H9 (cell line): Measurements from ENCODE around the gene RHOU. TPM values are rescaled to one million over a fixed set of nuclear protein-coding genes. Genes with fewer than 3 reads are reported as not detected.

Experiments
- DNase-seq: peaks from one replicate; pipeline ENCODE4 v3.0.0-alpha.2; 2017
- H2AFZ ChIP-seq: one replicate; pipeline ENCODE4 v1.6.1; 2013; ENCODE audit warnings: mild to moderate bottlenecking, low read length, control low read depth, moderate library complexity
- H2AK5ac ChIP-seq: 2 replicates; pipeline ENCODE4 v1.6.1; 2013; ENCODE audit warnings: low read length, control low read depth, mixed read lengths; ENCODE audit not compliant: insufficient read length
- H2BK120ac ChIP-seq: one replicate; pipeline ENCODE4 v1.6.1; 2013; ENCODE audit warnings: low read depth, mild to moderate bottlenecking, low read length, control low read depth, inconsistent platforms; ENCODE audit not compliant: poor library complexity, severe bottlenecking
- H2BK12ac ChIP-seq: 2 replicates; pipeline ENCODE4 v1.6.1; 2013; ENCODE audit warnings: low read length, control low read depth, mixed read lengths, low read depth; ENCODE audit not compliant: insufficient read length
- H2BK15ac ChIP-seq: 2 replicates; pipeline ENCODE4 v1.6.1; 2013; ENCODE audit warnings: low read depth, low read length, control low read depth
- H2BK20ac ChIP-seq: one replicate; pipeline ENCODE4 v1.6.1; 2013; ENCODE audit warnings: low read depth, mild to moderate bottlenecking, low read length, control low read depth, inconsistent platforms; ENCODE audit not compliant: poor library complexity, severe bottlenecking
- H2BK5ac ChIP-seq: 2 replicates; pipeline ENCODE4 v1.6.1; 2013; ENCODE audit warnings: low read length, control low read depth, mixed read lengths; ENCODE audit not compliant: insufficient read length
- H3K14ac ChIP-seq: 2 replicates; pipeline ENCODE4 v1.6.1; 2013; ENCODE audit warnings: low read length, control low read depth; ENCODE audit not compliant: insufficient read depth
- H3K18ac ChIP-seq: 2 replicates; pipeline ENCODE4 v1.6.1; 2013; ENCODE audit warnings: low read depth, mild to moderate bottlenecking, mixed read lengths, low read length, control low read depth; ENCODE audit not compliant: insufficient read length
- H3K23ac ChIP-seq: 2 replicates; pipeline ENCODE4 v1.6.1; 2013; ENCODE audit warnings: low read length, control low read depth, mixed read lengths, low read depth; ENCODE audit not compliant: insufficient read length
- H3K23me2 ChIP-seq: 2 replicates; pipeline ENCODE4 v1.6.1; 2013; ENCODE audit warnings: low read depth, mild to moderate bottlenecking, mixed read lengths, low read length, control low read depth; ENCODE audit not compliant: insufficient read length, poor library complexity, severe bottlenecking
- H3K27ac ChIP-seq: 2 replicates; pipeline ENCODE4 v1.5.1; 2013; ENCODE audit warnings: low read length, control low read depth, mixed read lengths, low read depth; ENCODE audit not compliant: insufficient read length
- H3K27me3 ChIP-seq: 2 replicates; pipeline ENCODE4 v1.6.1; 2013; ENCODE audit warnings: low read length, control low read depth, inconsistent platforms; ENCODE audit not compliant: insufficient read depth
- H3K4ac ChIP-seq: 2 replicates; pipeline ENCODE4 v1.6.1; 2013; ENCODE audit warnings: low read depth, mild to moderate bottlenecking, control low read depth, inconsistent platforms, low read length, moderate library complexity
- H3K4me1 ChIP-seq: 2 replicates; pipeline ENCODE4 v1.6.1; 2013; ENCODE audit warnings: low read length, control low read depth, inconsistent platforms; ENCODE audit not compliant: insufficient read depth
- H3K4me2 ChIP-seq: 2 replicates; pipeline ENCODE4 v1.6.1; 2013; ENCODE audit warnings: low read length, control low read depth, mixed read lengths; ENCODE audit not compliant: insufficient read length, insufficient read depth
- H3K56ac ChIP-seq: 2 replicates; pipeline ENCODE4 v1.6.1; 2013; ENCODE audit warnings: low read depth, mild to moderate bottlenecking, mixed read lengths, low read length, control low read depth; ENCODE audit not compliant: insufficient read length
- H3K79me1 ChIP-seq: 2 replicates; pipeline ENCODE4 v1.6.1; 2013; ENCODE audit warnings: low read depth, mild to moderate bottlenecking, moderate library complexity, low read length, control low read depth, inconsistent platforms; ENCODE audit not compliant: insufficient read depth, poor library complexity, severe bottlenecking
- H3K79me2 ChIP-seq: 2 replicates; pipeline ENCODE4 v1.6.1; 2013; ENCODE audit warnings: low read length, control low read depth, inconsistent platforms; ENCODE audit not compliant: insufficient read depth
- H3K9ac ChIP-seq: 2 replicates; pipeline ENCODE4 v1.6.1; 2013; ENCODE audit warnings: low read length, control low read depth, mixed read lengths; ENCODE audit not compliant: insufficient read length; ENCODE audit errors: extremely low read depth
- H3K9me3 ChIP-seq: one replicate; pipeline ENCODE4 v1.6.1; 2013; ENCODE audit warnings: low read depth, low read length, inconsistent platforms; ENCODE audit not compliant: control insufficient read depth
- H3T11ph ChIP-seq: one replicate; pipeline ENCODE4 v1.6.1; 2013; ENCODE audit warnings: mild to moderate bottlenecking, low read length, control low read depth, inconsistent platforms
- H4K20me1 ChIP-seq: one replicate; pipeline ENCODE4 v1.6.1; 2013; ENCODE audit not compliant: control insufficient read depth, insufficient read length, insufficient read depth
- H4K5ac ChIP-seq: 2 replicates; pipeline ENCODE4 v1.6.1; 2013; ENCODE audit warnings: low read depth, mild to moderate bottlenecking, mixed read lengths, low read length, control low read depth; ENCODE audit not compliant: insufficient read length
- H4K8ac ChIP-seq: replicated peaks from 2 replicates; pipeline ENCODE4 v1.6.1; 2013; ENCODE audit warnings: low read length, control low read depth, mixed read lengths, low read depth; ENCODE audit not compliant: insufficient read length
- H4K91ac ChIP-seq: 2 replicates; pipeline ENCODE4 v1.6.1; 2013; ENCODE audit warnings: low read depth, mild to moderate bottlenecking, moderate library complexity, mixed read lengths, low read length, control low read depth; ENCODE audit not compliant: insufficient read length
- H3K27ac Mint-ChIP-seq, 3 experiments: 2 replicates in 2 of 3; 3 replicates in 1 of 3; pipeline ENCODE4 v1.8.0; 2020 to 2021; ENCODE audit warnings: mixed read lengths in 3 of 3, mild to moderate bottlenecking in 1 of 3, moderate library complexity in 1 of 3
- H3K27me3 Mint-ChIP-seq: 2 replicates; pipeline ENCODE4 v1.8.0; 2021; ENCODE audit warnings: low read depth, mild to moderate bottlenecking, moderate library complexity, mixed read lengths
- H3K36me3 Mint-ChIP-seq, 3 experiments: 2 replicates in 2 of 3; 3 replicates in 1 of 3; pipeline ENCODE4 v1.8.0; 2020 to 2021; ENCODE audit warnings: low read depth in 3 of 3, mixed read lengths in 3 of 3; ENCODE audit not compliant: insufficient read depth in 1 of 3
- H3K4me1 Mint-ChIP-seq, 2 experiments: 2 replicates each; pipeline ENCODE4 v1.8.0; 2020; ENCODE audit warnings: mixed read lengths in 2 of 2
- H3K4me3 Mint-ChIP-seq, 2 experiments: 2 replicates in 1 of 2; 3 replicates in 1 of 2; pipeline ENCODE4 v1.8.0; 2020 to 2021; ENCODE audit warnings: mild to moderate bottlenecking in 2 of 2, mixed read lengths in 2 of 2, moderate library complexity in 1 of 2
- H3K9me3 Mint-ChIP-seq, 2 experiments: 2 replicates in 1 of 2; 3 replicates in 1 of 2; pipeline ENCODE4 v1.8.0; 2020; ENCODE audit warnings: mild to moderate bottlenecking in 2 of 2, mixed read lengths in 2 of 2, moderate library complexity in 1 of 2
- WGBS: extraction: QIAGEN DNeasy Blood & Tissue Kit; methylation state at CpG from one replicate; pipeline ENCODE4 v1.1.7; 2013; ENCODE audit warnings: missing lambda C conversion rate, low lambda C conversion rate, mixed read lengths; ENCODE audit not compliant: insufficient read length; ENCODE audit errors: extremely low coverage; 5-methylcytosine and 5-hydroxymethylcytosine counted together
- total RNA-seq: library from RNA; stranded (reverse); gene quantifications from 2 replicates; pipeline ENCODE4 v1.2.1, GENCODE V29; 2021
- TF ChIP-seq, protein P1 (sequence below): fragments of 200-600 bp; sonication (generic); conservative IDR thresholded peaks from 3 replicates; pipeline ENCODE4 v1.8.0; 2021; ENCODE audit warnings: antibody characterized with exemption, mild to moderate bottlenecking

The RHOU gene
- total RNA-seq, 1 experiment from 2014 or later: 3.9 TPM

- H3K9me3 Mint-ChIP-seq: no peaks in the 10 kb centered on the region
- Histone ChIP-seq H4K5ac (no peak overlapping the region), H2BK15ac (no peak overlapping the region), H3K56ac (no peak overlapping the region), H3K4ac (no peak overlapping the region), H3K4me1 (no peaks in the 10 kb centered on the region), H3K9me3 (no peaks in the 10 kb centered on the region), H3K4me2 (no peak overlapping the region), H3K23ac (no peak overlapping the region), H2BK120ac (no peak overlapping the region), H2BK20ac (no peak overlapping the region), H3K9ac (no peak overlapping the region), H3K27ac (no peak overlapping the region), H2AFZ (no peak overlapping the region), H4K91ac (no peak overlapping the region), H2BK12ac (no peak overlapping the region), H3K14ac (no peak overlapping the region), H3K18ac (no peak overlapping the region), H3K79me1 (no peaks in the 10 kb centered on the region), H4K20me1 (no peaks in the 10 kb centered on the region), H3K23me2 (peaks cover 10% of the 10 kb centered on the region), H3T11ph (no peak overlapping the region), H3K79me2 (no peaks in the 10 kb centered on the region), H4K8ac (no peak overlapping the region), H2AK5ac (no peak overlapping the region), H3K27me3 (no peaks in the 10 kb centered on the region; the same call in 1 of the 2 replicates), H2BK5ac (no peak overlapping the region)
- peaks cover 10 to 13% of the 10 kb centered on the region in 2 experiments for H3K4me1 Mint-ChIP-seq
- peaks cover 0 to 4% (median 3%) of the 10 kb centered on the region in 3 experiments; a peak in 2 of 7 replicates for H3K36me3 Mint-ChIP-seq
- TF ChIP-seq, protein P1, sequence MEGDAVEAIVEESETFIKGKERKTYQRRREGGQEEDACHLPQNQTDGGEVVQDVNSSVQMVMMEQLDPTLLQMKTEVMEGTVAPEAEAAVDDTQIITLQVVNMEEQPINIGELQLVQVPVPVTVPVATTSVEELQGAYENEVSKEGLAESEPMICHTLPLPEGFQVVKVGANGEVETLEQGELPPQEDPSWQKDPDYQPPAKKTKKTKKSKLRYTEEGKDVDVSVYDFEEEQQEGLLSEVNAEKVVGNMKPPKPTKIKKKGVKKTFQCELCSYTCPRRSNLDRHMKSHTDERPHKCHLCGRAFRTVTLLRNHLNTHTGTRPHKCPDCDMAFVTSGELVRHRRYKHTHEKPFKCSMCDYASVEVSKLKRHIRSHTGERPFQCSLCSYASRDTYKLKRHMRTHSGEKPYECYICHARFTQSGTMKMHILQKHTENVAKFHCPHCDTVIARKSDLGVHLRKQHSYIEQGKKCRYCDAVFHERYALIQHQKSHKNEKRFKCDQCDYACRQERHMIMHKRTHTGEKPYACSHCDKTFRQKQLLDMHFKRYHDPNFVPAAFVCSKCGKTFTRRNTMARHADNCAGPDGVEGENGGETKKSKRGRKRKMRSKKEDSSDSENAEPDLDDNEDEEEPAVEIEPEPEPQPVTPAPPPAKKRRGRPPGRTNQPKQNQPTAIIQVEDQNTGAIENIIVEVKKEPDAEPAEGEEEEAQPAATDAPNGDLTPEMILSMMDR: no peak
- peaks cover 47% of the 10 kb centered on the region for H3K27me3 Mint-ChIP-seq
- H3K4me3 Mint-ChIP-seq: no peak overlapping the region
- no peak overlapping the region for H3K27ac Mint-ChIP-seq
- DNase-seq: no peak
- WGBS: no CpG with 5 or more reads among the region's 4 CpGs
Measured at GRCh38 chr1:228733576-228733975, 1.7 kb upstream of the RHOU start.
